DMS79 (cell line): ENCODE results near the gene SLC2A9.
A peak's percentile ranks its signal among the peaks of the same experiment; 100 is the strongest.

Experiments used
- DNase-seq: peaks from one replicate; lab custom pipeline; 2025; lab: John Stamatoyannopoulos, UW

Gene SLC2A9

GRCh38 chr4:10020871-10021652, at the start of gene SLC2A9:
Gene SLC2A9 (minus strand): TSS chr4:10021497. CDS start chr4:10021429, 68 bp downstream.
- DNase-seq = no peak

- no peak for DNase-seq
Measured at GRCh38 chr4:10069075-10069642, 47.9 kb upstream of the SLC2A9 start.

- DNase-seq = no peak
Measured at GRCh38 chr4:10066670-10067651, 45.7 kb upstream of the SLC2A9 start.

- DNase-seq = no peak
Measured at GRCh38 chr4:10066206-10066605, 44.9 kb upstream of the SLC2A9 start.

- DNase-seq = no peak
Measured at GRCh38 chr4:10063544-10064300, 42.4 kb upstream of the SLC2A9 start.

GRCh38 chr4:10061650-10062415, 40.5 kb upstream of the SLC2A9 start:
- DNase-seq = no peak

GRCh38 chr4:10058371-10058770, 37.1 kb upstream of the SLC2A9 start:
- DNase-seq = no peak

- DNase-seq = no peak
Measured at GRCh38 chr4:10057023-10057395, 35.7 kb upstream of the SLC2A9 start.

GRCh38 chr4:10056334-10057022, 35.2 kb upstream of the SLC2A9 start:
- no peak for DNase-seq

GRCh38 chr4:10055871-10056270, 34.6 kb upstream of the SLC2A9 start:
- no peak for DNase-seq

- DNase-seq = peak; percentile 55
Measured at GRCh38 chr4:10054571-10055041, 33.3 kb upstream of the SLC2A9 start.

- DNase-seq = no peak
Measured at GRCh38 chr4:10053635-10054453, 32.5 kb upstream of the SLC2A9 start.

GRCh38 chr4:10051517-10052135, 30.3 kb upstream of the SLC2A9 start:
- no peak for DNase-seq

GRCh38 chr4:10050721-10051120, 29.4 kb upstream of the SLC2A9 start:
- no peak for DNase-seq

- no peak for DNase-seq
Measured at GRCh38 chr4:10050261-10050661, 29.0 kb upstream of the SLC2A9 start.

GRCh38 chr4:10048941-10049697, 27.8 kb upstream of the SLC2A9 start:
- no peak for DNase-seq

- no peak for DNase-seq
Measured at GRCh38 chr4:10047967-10048366, 26.7 kb upstream of the SLC2A9 start.

GRCh38 chr4:10046471-10046870, 25.2 kb upstream of the SLC2A9 start:
- DNase-seq = no peak
